GM19328 (cell line): ENCODE results near the gene SRSF10.
"Not testable (repeated sequence)": the region's sequence is repeated elsewhere in the genome, so short reads cannot be mapped to it uniquely, and the experiment has no call there.

Experiments
- ATAC-seq: cut with Tn5 transposase; IDR thresholded peaks from one replicate; pipeline ENCODE4 v1.9.1; 2021; ENCODE audit warnings: mild to moderate bottlenecking, moderate library complexity; ENCODE audit not compliant: unreplicated experiment

Gene SRSF10

GRCh38 chr1:23999156-23999671 is 19.1 kb upstream of the SRSF10 start:
- no peak for ATAC-seq

- no peak for ATAC-seq
Measured at GRCh38 chr1:23997812-23998211, 17.7 kb upstream of the SRSF10 start.

GRCh38 chr1:23996700-23997229 is 16.6 kb upstream of the SRSF10 start:
- ATAC-seq = no peak

- ATAC-seq = no peak
Measured at GRCh38 chr1:23995431-23995837, 15.3 kb upstream of the SRSF10 start.

- not testable (repeated sequence) for ATAC-seq
Measured at GRCh38 chr1:23992011-23992410, 11.9 kb upstream of the SRSF10 start.

- ATAC-seq = no peak
Measured at GRCh38 chr1:23989263-23989662, 9.1 kb upstream of the SRSF10 start.

- ATAC-seq = not testable (repeated sequence)
Measured at GRCh38 chr1:23987038-23987437, 6.9 kb upstream of the SRSF10 start.

- ATAC-seq = no peak
Measured at GRCh38 chr1:23984417-23985186, 4.5 kb upstream of the SRSF10 start.

- no peak for ATAC-seq
Measured at GRCh38 chr1:23980728-23981070, 572 bp upstream of the SRSF10 start.

- no peak for ATAC-seq
Measured at GRCh38 chr1:23979387-23979880, 693 bp downstream of the SRSF10 start.

GRCh38 chr1:23978805-23979204 is 1.3 kb downstream of the SRSF10 start:
- no peak for ATAC-seq

GRCh38 chr1:23977854-23978191 is 2.3 kb downstream of the SRSF10 start:
- ATAC-seq = no peak

- ATAC-seq = no peak
Measured at GRCh38 chr1:23977187-23977853, 2.8 kb downstream of the SRSF10 start.

GRCh38 chr1:23967871-23968270 is 12.3 kb downstream of the SRSF10 start:
- no peak for ATAC-seq

- no peak for ATAC-seq
Measured at GRCh38 chr1:23966973-23967493, 13.1 kb downstream of the SRSF10 start.

- ATAC-seq = no peak
Measured at GRCh38 chr1:23964790-23965740, 15.1 kb downstream of the SRSF10 start.

GRCh38 chr1:23964235-23964668 is 15.9 kb downstream of the SRSF10 start:
- no peak for ATAC-seq

GRCh38 chr1:23963617-23964234 is 16.4 kb downstream of the SRSF10 start:
- ATAC-seq = no peak

GRCh38 chr1:23960291-23961020 is 19.7 kb downstream of the SRSF10 start:
- ATAC-seq = no peak
